RWPE1 (cell line): Measurements from ENCODE around the gene MASP1.

Experiments used
- CTCF ChIA-PET: fragments of 350-600 bp; sonication (Branson Sonifier 250); formaldehyde crosslinking; extraction: SDS; loops from one replicate; lab custom pipeline; 2021; lab: Yijun Ruan, JAX
- POLR2A ChIA-PET: fragments of 400-600 bp; formaldehyde crosslinking; extraction: SDS; loops from one replicate; lab custom pipeline; 2020; ENCODE audit warnings: antibody characterized with exemption; ENCODE audit not compliant: low non-redundant PET; lab: Yijun Ruan, JAX
- DNase-seq: peaks from one replicate; pipeline ENCODE4 v3.0.0; 2012; ENCODE audit warnings: low spot score
- H3K27ac ChIP-seq: fragments of 450-650 bp; 2 replicates; pipeline ENCODE4 v1.5.1; 2017
- CTCF ChIP-seq: fragments of 450-650 bp; conservative IDR thresholded peaks from 2 replicates; pipeline ENCODE4 v1.5.1; 2017; ENCODE audit warnings: low read depth, mild to moderate bottlenecking

MASP1 gene

GRCh38 chr3:187291001-187291511 lies 481 bp downstream of the MASP1 start:
- CTCF ChIA-PET, result no interaction called here
- TF ChIP-seq CTCF, result no peak
- no peak for DNase-seq
- no peak overlapping the region for H3K27ac ChIP-seq
- POLR2A ChIA-PET, result no interaction called here

- ChIA-PET POLR2A (no interaction called here), CTCF (no interaction called here)
- H3K27ac ChIP-seq, result no peak overlapping the region
- no peak for DNase-seq
- TF ChIP-seq CTCF, result no peak
Measured at GRCh38 chr3:187290503-187290902, 1.0 kb downstream of the MASP1 start.

GRCh38 chr3:187288855-187289605 lies 2.5 kb downstream of the MASP1 start:
- H3K27ac ChIP-seq, result no peak overlapping the region
- DNase-seq, result no peak
- no peak for TF ChIP-seq CTCF
- POLR2A ChIA-PET, result no interaction called here
- CTCF ChIA-PET, result interaction anchor here (1.1 kb wide), 1 partner anchor 69 kb away, joined by 3 read pairs; no protein-coding TSS in a partner anchor

- CTCF ChIA-PET, result interaction anchor here (0.6 to 1.1 kb wide), 2 partner anchors 68 to 81 kb away, joined by 3 read pairs; no protein-coding TSS in a partner anchor
- no peak for TF ChIP-seq CTCF
- H3K27ac ChIP-seq, result no peak overlapping the region
- DNase-seq, result no peak
- POLR2A ChIA-PET, result no interaction called here
Measured at GRCh38 chr3:187288131-187288854, 3.2 kb downstream of the MASP1 start.

GRCh38 chr3:187287256-187287655 lies 4.3 kb downstream of the MASP1 start:
- DNase-seq, result no peak
- ChIA-PET CTCF (no interaction called here), POLR2A (no interaction called here)
- TF ChIP-seq CTCF, result no peak
- no peak overlapping the region for H3K27ac ChIP-seq

- no peak for DNase-seq
- H3K27ac ChIP-seq, result no peak overlapping the region
- TF ChIP-seq CTCF, result no peak
- POLR2A ChIA-PET, result no interaction called here
- CTCF ChIA-PET, result no interaction called here
Measured at GRCh38 chr3:187286467-187287059, 5.0 kb downstream of the MASP1 start.
